Measurements from ENCODE around the gene YARS2. TPM values are rescaled to one million over a fixed set of nuclear protein-coding genes. Genes with fewer than 3 reads are reported as not detected.

Gene YARS2
- total RNA-seq, 1 experiment from 2014 or later, result 41.4 TPM

- Mint-ChIP-seq H3K4me3 (no peak overlapping the region), H3K27ac (no peak overlapping the region)
- no peak overlapping the region for H3K23ac ChIP-seq (ENCODE audit: insufficient read length, low read depth, low read length)
Measured at GRCh38 chr12:32783029-32783428, 27.3 kb upstream of the YARS2 start.

More at GRCh38 chr12:32783029-32783428, 27.3 kb upstream of the YARS2 start:
- no peak overlapping the region for H2AFZ ChIP-seq (ENCODE audit: low read length)
- no CpG with 5 or more reads among the region's 3 CpGs for WGBS (ENCODE audit: extremely low coverage, insufficient read length, low lambda C conversion rate)
- H3K18ac ChIP-seq (ENCODE audit: insufficient read length, low read depth, low read length), result no peak overlapping the region
- no peak overlapping the region for H4K5ac ChIP-seq (ENCODE audit: insufficient read length, low read depth, low read length)
- H4K8ac ChIP-seq (replicated peaks; ENCODE audit: insufficient read length, low read depth, low read length), result no peak overlapping the region
- H3K56ac ChIP-seq (ENCODE audit: insufficient read length, low read depth, low read length), result no peak overlapping the region
- no peak for DNase-seq
- no peaks in the 10 kb centered on the region for H3K27me3 Mint-ChIP-seq (ENCODE audit: low read depth)
- H3K79me1 ChIP-seq (ENCODE audit: insufficient read depth, low read depth, low read length, poor library complexity, severe bottlenecking), result no peaks in the 10 kb centered on the region
- TF ChIP-seq CTCF (conservative IDR thresholded peaks at IDR 0.05), result no peak
- no peak overlapping the region for H3K9ac ChIP-seq (ENCODE audit: extremely low read depth, insufficient read length, low read length)
- no peaks in the 10 kb centered on the region for H3K9me3 ChIP-seq (ENCODE audit: control insufficient read depth, low read depth, low read length)
- H3K27me3 ChIP-seq (ENCODE audit: insufficient read depth, low read length), result no peaks in the 10 kb centered on the region
- H3K4me1 ChIP-seq (ENCODE audit: insufficient read depth, low read length), result no peaks in the 10 kb centered on the region
- no peaks in the 10 kb centered on the region for H3K79me2 ChIP-seq (ENCODE audit: insufficient read depth, low read length)
- H3K9me3 Mint-ChIP-seq, result peaks cover 3% of the 10 kb centered on the region in 2 experiments; a peak in 2 of 5 replicates
- H3T11ph ChIP-seq (ENCODE audit: low read length), result no peak overlapping the region
- H4K20me1 ChIP-seq (ENCODE audit: control insufficient read depth, insufficient read depth, insufficient read length), result no peaks in the 10 kb centered on the region
- H2BK15ac ChIP-seq (ENCODE audit: low read depth, low read length), result 0 out of 2 replicates have a peak overlapping the region, but pooled peaks have one; percentile 49
- H3K23me2 ChIP-seq (ENCODE audit: insufficient read length, low read depth, low read length, poor library complexity, severe bottlenecking), result no peaks in the 10 kb centered on the region
- H2BK20ac ChIP-seq (ENCODE audit: low read depth, low read length, poor library complexity, severe bottlenecking), result no peak overlapping the region
- no peak overlapping the region for H2BK12ac ChIP-seq (ENCODE audit: insufficient read length, low read depth, low read length)
- peaks cover 2 to 6% of the 10 kb centered on the region in 2 experiments; a peak in 2 of 4 replicates for H3K4me1 Mint-ChIP-seq
- no peak overlapping the region for H3K14ac ChIP-seq (ENCODE audit: insufficient read depth, low read length)
- H2BK5ac ChIP-seq (ENCODE audit: insufficient read length, low read length), result no peak overlapping the region
- H3K27ac ChIP-seq (ENCODE audit: insufficient read length, low read depth, low read length), result no peak overlapping the region
- H3K36me3 Mint-ChIP-seq (ENCODE audit: insufficient read depth in 1 of 3, low read depth in 3 of 3), result peaks cover 0 to 5% (median 4%) of the 10 kb centered on the region in 3 experiments; a peak in 3 of 7 replicates
- no peak overlapping the region for H2AK5ac ChIP-seq (ENCODE audit: insufficient read length, low read length)
- no peak overlapping the region for H2BK120ac ChIP-seq (ENCODE audit: low read depth, low read length, poor library complexity, severe bottlenecking)
- no peak overlapping the region for H4K91ac ChIP-seq (ENCODE audit: insufficient read length, low read depth, low read length)
- H3K4ac ChIP-seq (ENCODE audit: low read depth, low read length), result no peak overlapping the region
- H3K4me2 ChIP-seq (ENCODE audit: insufficient read depth, insufficient read length, low read length), result no peak overlapping the region
